Memory B cell (primary cell): ENCODE data around the gene BST1.
A peak's percentile ranks its signal among the peaks of the same experiment; 100 is the strongest.

Experiments used
- ATAC-seq: fragments of 150-1000 bp; cut with Tn5 transposase; 2 replicates; pipeline ENCODE4 v1.10.0; 2021; ENCODE audit warnings: low read depth, mild to moderate bottlenecking, moderate library complexity
- DNase-seq, 2 donors: peaks; one replicate each; pipeline ENCODE4 v3.0.0; 2022; ENCODE audit warnings: low spot score in 2 of 2
- H3K27ac Mint-ChIP-seq: one replicate; pipeline ENCODE4 v1.8.0; 2022; ENCODE audit warnings: mild to moderate bottlenecking, moderate library complexity, mixed read lengths
- H3K27me3 Mint-ChIP-seq: one replicate; pipeline ENCODE4 v1.8.0; 2022; ENCODE audit warnings: mixed read lengths
- H3K36me3 Mint-ChIP-seq: one replicate; pipeline ENCODE4 v1.8.0; 2022; ENCODE audit warnings: mild to moderate bottlenecking, mixed read lengths
- H3K4me1 Mint-ChIP-seq: one replicate; pipeline ENCODE4 v1.8.0; 2022; ENCODE audit warnings: mixed read lengths
- H3K4me3 Mint-ChIP-seq: one replicate; pipeline ENCODE4 v1.8.0; 2022; ENCODE audit warnings: mild to moderate bottlenecking, moderate library complexity, mixed read lengths
- H3K9me3 Mint-ChIP-seq: one replicate; pipeline ENCODE4 v1.8.0; 2022; ENCODE audit warnings: mixed read lengths

Gene BST1

GRCh38 chr4:15684498-15684897 lies 18.4 kb upstream of the BST1 start:
- Mint-ChIP-seq H3K36me3 (peaks cover 16% of the 10 kb centered on the region), H3K4me1 (peaks cover 17% of the 10 kb centered on the region), H3K27ac (no peak overlapping the region), H3K9me3 (no peaks in the 10 kb centered on the region), H3K27me3 (no peaks in the 10 kb centered on the region), H3K4me3 (no peak overlapping the region)
- ATAC-seq (no peak), DNase-seq (no peak)

GRCh38 chr4:15688051-15688450 lies 14.8 kb upstream of the BST1 start:
- peaks cover 18% of the 10 kb centered on the region for H3K36me3 Mint-ChIP-seq
- no peak for DNase-seq
- no peaks in the 10 kb centered on the region for H3K27me3 Mint-ChIP-seq
- H3K27ac Mint-ChIP-seq: no peak overlapping the region
- peaks cover 7% of the 10 kb centered on the region for H3K4me1 Mint-ChIP-seq
- H3K9me3 Mint-ChIP-seq: no peaks in the 10 kb centered on the region
- ATAC-seq: no peak
- H3K4me3 Mint-ChIP-seq: no peak overlapping the region

DNA sequence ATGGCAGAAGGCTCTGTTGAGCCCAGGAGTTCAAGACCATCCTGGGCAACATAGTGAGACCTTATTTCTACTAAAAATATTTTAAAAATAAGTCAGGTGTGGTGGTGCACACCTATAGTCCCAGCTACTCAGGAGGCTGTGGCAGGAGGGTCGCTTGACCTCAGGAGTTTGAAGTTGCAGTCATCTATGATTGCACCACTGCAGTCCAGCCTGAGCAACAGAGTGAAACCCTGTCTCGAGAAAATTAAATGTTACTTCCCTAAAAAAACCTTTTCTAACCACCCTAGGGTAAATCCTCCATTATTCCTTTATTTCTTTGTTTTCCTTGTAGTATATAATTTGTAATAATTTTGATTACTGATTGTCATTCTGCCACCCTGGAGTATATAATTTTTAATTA lies 13.3 kb upstream of the BST1 start:
- Mint-ChIP-seq H3K36me3 (peaks cover 18% of the 10 kb centered on the region), H3K27me3 (no peaks in the 10 kb centered on the region), H3K9me3 (no peaks in the 10 kb centered on the region), H3K4me3 (no peak overlapping the region), H3K4me1 (peaks cover 3% of the 10 kb centered on the region), H3K27ac (no peak overlapping the region)
- no peak for DNase-seq
- ATAC-seq: no peak

GRCh38 chr4:15690020-15690809 lies 12.7 kb upstream of the BST1 start:
- Mint-ChIP-seq H3K9me3 (no peaks in the 10 kb centered on the region), H3K4me1 (peaks cover 1% of the 10 kb centered on the region), H3K4me3 (no peak overlapping the region), H3K27ac (no peak overlapping the region), H3K36me3 (peaks cover 16% of the 10 kb centered on the region), H3K27me3 (no peaks in the 10 kb centered on the region)
- DNase-seq: no peak
- no peak for ATAC-seq

- Mint-ChIP-seq H3K27ac (no peak overlapping the region), H3K4me1 (no peaks in the 10 kb centered on the region)
- no peak for ATAC-seq
Observed at GRCh38 chr4:15691346-15692135, 11.3 kb upstream of the BST1 start.

GRCh38 chr4:15692602-15693001 lies 10.3 kb upstream of the BST1 start:
- no peak overlapping the region for H3K4me3 Mint-ChIP-seq
- ATAC-seq (no peak), DNase-seq (no peak)
- no peaks in the 10 kb centered on the region for H3K4me1 Mint-ChIP-seq
- peaks cover 6% of the 10 kb centered on the region for H3K36me3 Mint-ChIP-seq
- peaks cover 4% of the 10 kb centered on the region for H3K27me3 Mint-ChIP-seq
- H3K27ac Mint-ChIP-seq: peak overlapping the region; percentile 45
- no peaks in the 10 kb centered on the region for H3K9me3 Mint-ChIP-seq

More at GRCh38 chr4:15691346-15692135, 11.3 kb upstream of the BST1 start:
- Mint-ChIP-seq H3K27me3 (no peaks in the 10 kb centered on the region), H3K9me3 (no peaks in the 10 kb centered on the region), H3K36me3 (peaks cover 11% of the 10 kb centered on the region), H3K4me3 (no peak overlapping the region)
- no peak for DNase-seq

DNA sequence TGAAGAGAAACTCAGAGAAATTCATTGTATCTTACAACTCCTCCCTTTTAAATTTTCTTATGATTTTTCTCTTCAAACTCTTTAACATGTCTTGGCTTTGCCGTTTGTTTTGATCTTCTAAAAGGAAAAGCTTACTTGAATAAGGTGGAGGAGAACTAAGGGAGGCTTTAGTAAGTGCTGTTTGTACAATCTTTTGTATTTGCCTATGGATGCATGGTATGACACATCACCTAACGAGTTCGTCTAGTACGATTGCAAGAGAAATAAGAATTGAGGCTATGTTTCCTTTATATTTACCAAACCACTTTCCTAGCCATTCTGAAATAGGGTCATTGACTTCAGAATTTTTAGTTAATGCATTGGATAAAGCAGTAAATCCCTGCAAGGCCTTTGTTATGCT lies 8.4 kb upstream of the BST1 start:
- Mint-ChIP-seq H3K27ac (no peak overlapping the region), H3K36me3 (peaks cover 4% of the 10 kb centered on the region), H3K4me1 (peaks cover 2% of the 10 kb centered on the region), H3K4me3 (no peak overlapping the region), H3K9me3 (peaks cover 2% of the 10 kb centered on the region), H3K27me3 (peaks cover 6% of the 10 kb centered on the region)
- no peak for ATAC-seq
- no peak for DNase-seq

GRCh38 chr4:15695240-15695699 lies 7.6 kb upstream of the BST1 start:
- Mint-ChIP-seq H3K36me3 (peaks cover 4% of the 10 kb centered on the region), H3K9me3 (peaks cover 3% of the 10 kb centered on the region), H3K27ac (no peak overlapping the region), H3K4me1 (peaks cover 2% of the 10 kb centered on the region), H3K27me3 (peaks cover 6% of the 10 kb centered on the region), H3K4me3 (no peak overlapping the region)
- DNase-seq (no peak), ATAC-seq (no peak)

- H3K4me1 Mint-ChIP-seq: peaks cover 2% of the 10 kb centered on the region
- ATAC-seq (no peak), DNase-seq (no peak)
- peaks cover 4% of the 10 kb centered on the region for H3K36me3 Mint-ChIP-seq
- no peak overlapping the region for H3K27ac Mint-ChIP-seq
- H3K4me3 Mint-ChIP-seq: no peak overlapping the region
- H3K27me3 Mint-ChIP-seq: peaks cover 6% of the 10 kb centered on the region
- peaks cover 3% of the 10 kb centered on the region for H3K9me3 Mint-ChIP-seq
Observed at GRCh38 chr4:15695729-15696128, 7.1 kb upstream of the BST1 start.

- Mint-ChIP-seq H3K36me3 (peaks cover 4% of the 10 kb centered on the region), H3K4me1 (peaks cover 2% of the 10 kb centered on the region), H3K27ac (no peak overlapping the region), H3K27me3 (peaks cover 9% of the 10 kb centered on the region), H3K4me3 (no peak overlapping the region), H3K9me3 (peaks cover 3% of the 10 kb centered on the region)
- no peak for DNase-seq
- ATAC-seq: no peak
Observed at GRCh38 chr4:15696866-15697265, 6.0 kb upstream of the BST1 start.

GRCh38 chr4:15703439-15703838 lies 574 bp downstream of the BST1 start:
- peaks cover 9% of the 10 kb centered on the region for H3K9me3 Mint-ChIP-seq
- DNase-seq: no peak
- H3K4me1 Mint-ChIP-seq: peaks cover 15% of the 10 kb centered on the region
- H3K4me3 Mint-ChIP-seq: peak overlapping the region; percentile 89
- no peak for ATAC-seq
- H3K27me3 Mint-ChIP-seq: peaks cover 21% of the 10 kb centered on the region
- no peak overlapping the region for H3K27ac Mint-ChIP-seq
- H3K36me3 Mint-ChIP-seq: no peaks in the 10 kb centered on the region

GRCh38 chr4:15704129-15704528 lies 1.3 kb downstream of the BST1 start:
- H3K36me3 Mint-ChIP-seq: no peaks in the 10 kb centered on the region
- H3K27ac Mint-ChIP-seq: no peak overlapping the region
- ATAC-seq (no peak), DNase-seq (no peak)
- no peak overlapping the region for H3K4me3 Mint-ChIP-seq
- H3K27me3 Mint-ChIP-seq: peaks cover 25% of the 10 kb centered on the region
- peaks cover 15% of the 10 kb centered on the region for H3K4me1 Mint-ChIP-seq
- H3K9me3 Mint-ChIP-seq: peaks cover 9% of the 10 kb centered on the region

DNA sequence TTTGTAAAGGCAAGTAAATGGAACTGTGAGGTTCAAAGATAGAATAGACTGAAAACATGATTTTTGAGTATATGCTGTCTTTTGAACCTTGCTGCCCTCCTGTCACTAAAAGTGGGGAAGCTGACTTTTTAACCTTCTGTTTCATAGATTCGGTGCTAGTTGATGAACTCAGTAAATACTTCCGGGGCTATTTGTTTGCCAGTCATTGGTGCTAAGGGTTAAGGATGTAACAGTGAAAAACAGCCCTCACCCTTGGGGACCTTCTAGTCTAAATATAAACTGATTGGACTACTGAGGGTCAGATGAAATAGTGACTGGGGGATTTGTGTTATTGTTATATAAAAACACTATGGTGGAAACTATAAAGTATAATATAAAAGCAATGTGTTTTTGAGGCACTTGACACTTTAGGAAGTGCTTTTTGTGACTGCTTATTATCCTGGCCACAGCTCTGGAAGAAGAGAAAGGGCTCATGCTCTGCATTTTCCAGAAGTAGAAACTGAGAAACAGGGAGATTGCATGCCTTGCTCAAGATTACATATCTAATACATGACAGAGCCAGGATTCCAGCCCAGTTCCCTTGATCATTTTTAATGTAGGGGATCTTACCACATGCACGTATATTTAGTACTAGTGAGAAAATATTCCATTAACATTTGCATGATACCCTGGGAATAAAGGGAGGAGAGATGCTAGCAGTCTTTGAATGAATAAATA lies 3.9 kb downstream of the BST1 start:
- no peak overlapping the region for H3K4me3 Mint-ChIP-seq
- H3K4me1 Mint-ChIP-seq: peaks cover 13% of the 10 kb centered on the region
- ATAC-seq (no peak), DNase-seq (no peak)
- H3K9me3 Mint-ChIP-seq: peaks cover 6% of the 10 kb centered on the region
- no peaks in the 10 kb centered on the region for H3K36me3 Mint-ChIP-seq
- H3K27me3 Mint-ChIP-seq: peaks cover 22% of the 10 kb centered on the region
- H3K27ac Mint-ChIP-seq: no peak overlapping the region

DNA sequence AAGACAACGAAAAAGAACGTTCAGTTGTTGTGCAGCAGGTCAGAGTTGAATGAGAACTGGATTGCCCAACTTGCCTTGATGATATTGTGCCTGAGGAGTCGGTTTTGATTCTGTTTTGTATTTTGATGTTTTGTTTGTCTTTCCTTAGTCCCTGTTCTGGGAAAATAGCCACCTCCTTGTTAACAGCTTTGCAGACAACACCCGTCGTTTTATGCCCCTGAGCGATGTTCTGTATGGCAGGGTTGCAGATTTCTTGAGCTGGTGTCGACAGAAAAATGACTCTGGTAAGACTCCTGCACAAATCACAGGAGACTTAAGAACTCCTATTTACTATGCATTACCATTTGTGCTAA lies 4.5 kb downstream of the BST1 start:
- Mint-ChIP-seq H3K27ac (no peak overlapping the region), H3K27me3 (peaks cover 22% of the 10 kb centered on the region), H3K4me1 (peaks cover 13% of the 10 kb centered on the region), H3K36me3 (no peaks in the 10 kb centered on the region), H3K4me3 (no peak overlapping the region), H3K9me3 (peaks cover 6% of the 10 kb centered on the region)
- no peak for DNase-seq
- no peak for ATAC-seq
